Hepatocyte (in vitro differentiated cells): ENCODE measurements around the gene MSH3. TPM values are rescaled to one million over a fixed set of nuclear protein-coding genes. Genes with fewer than 3 reads are reported as not detected.

Source experiments
- DNase-seq: peaks from one replicate; pipeline ENCODE4 v3.0.0-alpha.2; 2016; ENCODE audit warnings: low spot score
- H2AFZ ChIP-seq: fragments of 200-600 bp; sonication (generic); 2 replicates; pipeline ENCODE4 v1.6.0; 2016; ENCODE audit warnings: antibody characterized with exemption, mild to moderate bottlenecking
- H3K27ac ChIP-seq: fragments of 200-600 bp; sonication (generic); 2 replicates; pipeline ENCODE4 v1.5.1; 2016; ENCODE audit warnings: mild to moderate bottlenecking
- H3K27me3 ChIP-seq: fragments of 200-600 bp; sonication (generic); 2 replicates; pipeline ENCODE4 v1.6.1; 2016
- H3K36me3 ChIP-seq: fragments of 200-600 bp; sonication (generic); replicated peaks from 2 replicates; pipeline ENCODE4 v1.5.1; 2016; ENCODE audit warnings: low read depth; ENCODE audit not compliant: insufficient read depth
- H3K4me1 ChIP-seq: fragments of 200-600 bp; sonication (generic); 2 replicates; pipeline ENCODE4 v1.5.1; 2016; ENCODE audit warnings: mild to moderate bottlenecking, moderate library complexity; ENCODE audit not compliant: insufficient read depth
- H3K4me2 ChIP-seq: fragments of 200-600 bp; sonication (generic); 2 replicates; pipeline ENCODE4 v1.6.0; 2016
- H3K4me3 ChIP-seq: fragments of 200-600 bp; sonication (generic); 2 replicates; pipeline ENCODE4 v1.5.1; 2016; ENCODE audit warnings: mild to moderate bottlenecking
- H3K79me2 ChIP-seq: fragments of 200-600 bp; sonication (generic); 2 replicates; pipeline ENCODE4 v1.6.0; 2017; ENCODE audit warnings: mild to moderate bottlenecking
- H3K9me2 ChIP-seq: fragments of 200-600 bp; sonication (generic); replicated peaks from 2 replicates; pipeline ENCODE4 v1.6.0; 2017; ENCODE audit warnings: mild to moderate bottlenecking; ENCODE audit not compliant: insufficient read depth
- H3K9me3 ChIP-seq: fragments of 200-600 bp; sonication (generic); 2 replicates; pipeline ENCODE4 v1.5.1; 2016; ENCODE audit warnings: low read depth, mild to moderate bottlenecking
- H4K20me1 ChIP-seq: fragments of 200-600 bp; sonication (generic); 2 replicates; pipeline ENCODE4 v1.6.0; 2016; ENCODE audit warnings: mild to moderate bottlenecking; ENCODE audit not compliant: insufficient read depth, poor library complexity, severe bottlenecking
- EZH2 ChIP-seq: fragments of 200-600 bp; sonication (generic); IDR thresholded peaks from 2 replicates; pipeline ENCODE4 v1.6.1; 2016; ENCODE audit warnings: antibody characterized with exemption, mild to moderate bottlenecking, borderline replicate concordance
- EZH2phosphoT487 ChIP-seq: fragments of 200-600 bp; sonication (generic); IDR thresholded peaks from one replicate; pipeline ENCODE4 v1.6.1; 2018; ENCODE audit warnings: antibody characterized with exemption, mild to moderate bottlenecking, low read depth, moderate library complexity; ENCODE audit not compliant: unreplicated experiment, severe bottlenecking
- WGBS: methylation state at CpG from one replicate; pipeline ENCODE4 v1.1.6; 2016; ENCODE audit warnings: low lambda C conversion rate; ENCODE audit errors: missing lambda C conversion rate; 5-methylcytosine and 5-hydroxymethylcytosine counted together
- polyA plus RNA-seq: library from polyadenylated mRNA; unstranded; fragments of >200 nt; fragmentation: Nextera tagmentation; extraction: Ambion mirVana; gene quantifications from 2 replicates; pipeline ENCODE4 v1.2.1, GENCODE V29; 2016
- total RNA-seq: library from RNA; depleted of rRNA; stranded (reverse); fragments of >200 nt; gene quantifications from 2 replicates; pipeline ENCODE4 v1.2.3, GENCODE V29; 2014
- TF ChIP-seq, protein P1 (sequence below): fragments of 200-600 bp; sonication (generic); IDR thresholded peaks from 2 replicates; pipeline ENCODE4 v1.5.1; 2016; ENCODE audit warnings: antibody characterized with exemption, mild to moderate bottlenecking; ENCODE audit not compliant: poor library complexity

The MSH3 gene
- total and polyA plus RNA-seq, 2 experiments from 2014 or later: 8.1 to 13.2 TPM

DNA sequence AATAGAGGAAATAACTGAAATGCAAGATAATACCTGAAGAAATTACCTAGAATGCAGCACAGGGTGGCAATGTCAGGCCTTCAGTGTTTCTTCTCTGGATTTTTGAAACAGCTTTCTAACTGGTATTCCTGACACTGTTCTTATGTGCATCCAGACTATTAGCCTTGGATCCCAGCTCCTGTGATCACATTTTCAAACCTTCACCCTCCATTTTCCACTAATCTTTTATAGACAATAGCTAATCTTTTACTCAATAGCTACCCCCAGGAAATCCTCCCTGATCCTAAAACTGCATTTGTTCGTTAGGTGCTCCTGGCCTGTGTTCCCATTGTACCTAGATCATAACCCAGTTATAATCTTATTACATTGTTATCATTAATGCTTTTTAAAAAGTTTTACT lies 101.8 kb downstream of the MSH3 start:
- DNase-seq: no peak
- WGBS: 87% methylated on average over 1 of the region's 1 CpG

DNA sequence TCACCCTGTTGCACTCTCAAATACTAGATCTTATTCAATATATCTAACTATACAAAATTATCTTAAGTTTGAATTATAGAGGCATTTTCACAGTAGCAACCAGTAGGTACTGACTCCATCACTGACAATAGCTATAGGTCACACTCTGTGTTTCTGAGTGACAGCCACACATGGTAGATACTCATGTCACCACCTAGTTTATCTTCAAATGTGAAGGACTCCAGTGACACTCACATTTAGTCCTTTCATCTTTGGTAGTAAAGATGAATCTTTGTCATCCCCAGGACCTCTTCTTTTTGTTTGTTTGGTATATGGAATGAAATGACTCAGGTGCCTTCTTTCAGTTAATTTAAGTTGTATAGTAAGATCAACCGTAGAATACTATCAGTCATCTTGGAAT lies 102.8 kb downstream of the MSH3 start:
- H4K20me1 ChIP-seq: no peaks in the 10 kb centered on the region
- no peak overlapping the region for H3K27ac ChIP-seq
- H3K9me2 ChIP-seq: no peaks in the 10 kb centered on the region
- no peak overlapping the region for H3K4me2 ChIP-seq
- DNase-seq: no peak
- H3K79me2 ChIP-seq: no peaks in the 10 kb centered on the region
- no peaks in the 10 kb centered on the region for H3K27me3 ChIP-seq
- H3K36me3 ChIP-seq: no peaks in the 10 kb centered on the region
- H2AFZ ChIP-seq: no peak overlapping the region
- 100% methylated on average over 1 of the region's 1 CpG for WGBS
- H3K4me3 ChIP-seq: no peak overlapping the region
- TF ChIP-seq, protein P1, sequence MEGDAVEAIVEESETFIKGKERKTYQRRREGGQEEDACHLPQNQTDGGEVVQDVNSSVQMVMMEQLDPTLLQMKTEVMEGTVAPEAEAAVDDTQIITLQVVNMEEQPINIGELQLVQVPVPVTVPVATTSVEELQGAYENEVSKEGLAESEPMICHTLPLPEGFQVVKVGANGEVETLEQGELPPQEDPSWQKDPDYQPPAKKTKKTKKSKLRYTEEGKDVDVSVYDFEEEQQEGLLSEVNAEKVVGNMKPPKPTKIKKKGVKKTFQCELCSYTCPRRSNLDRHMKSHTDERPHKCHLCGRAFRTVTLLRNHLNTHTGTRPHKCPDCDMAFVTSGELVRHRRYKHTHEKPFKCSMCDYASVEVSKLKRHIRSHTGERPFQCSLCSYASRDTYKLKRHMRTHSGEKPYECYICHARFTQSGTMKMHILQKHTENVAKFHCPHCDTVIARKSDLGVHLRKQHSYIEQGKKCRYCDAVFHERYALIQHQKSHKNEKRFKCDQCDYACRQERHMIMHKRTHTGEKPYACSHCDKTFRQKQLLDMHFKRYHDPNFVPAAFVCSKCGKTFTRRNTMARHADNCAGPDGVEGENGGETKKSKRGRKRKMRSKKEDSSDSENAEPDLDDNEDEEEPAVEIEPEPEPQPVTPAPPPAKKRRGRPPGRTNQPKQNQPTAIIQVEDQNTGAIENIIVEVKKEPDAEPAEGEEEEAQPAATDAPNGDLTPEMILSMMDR: no peak
- TF ChIP-seq EZH2phosphoT487 (no peak), EZH2 (no peak)
- H3K4me1 ChIP-seq: no peaks in the 10 kb centered on the region
- H3K9me3 ChIP-seq: no peaks in the 10 kb centered on the region

More for the DNA sequence above, 101.8 kb downstream of the MSH3 start:
- H3K79me2 ChIP-seq: no peaks in the 10 kb centered on the region
- H3K27me3 ChIP-seq: no peaks in the 10 kb centered on the region
- H3K4me3 ChIP-seq: no peak overlapping the region
- TF ChIP-seq EZH2phosphoT487 (no peak), EZH2 (no peak)
- TF ChIP-seq, protein P1: no peak
- H4K20me1 ChIP-seq: no peaks in the 10 kb centered on the region
- H3K4me1 ChIP-seq: no peaks in the 10 kb centered on the region
- H3K36me3 ChIP-seq: no peaks in the 10 kb centered on the region
- H3K9me3 ChIP-seq: no peaks in the 10 kb centered on the region
- H3K9me2 ChIP-seq: no peaks in the 10 kb centered on the region
- H2AFZ ChIP-seq: no peak overlapping the region
- H3K27ac ChIP-seq: no peak overlapping the region
- H3K4me2 ChIP-seq: no peak overlapping the region

DNA sequence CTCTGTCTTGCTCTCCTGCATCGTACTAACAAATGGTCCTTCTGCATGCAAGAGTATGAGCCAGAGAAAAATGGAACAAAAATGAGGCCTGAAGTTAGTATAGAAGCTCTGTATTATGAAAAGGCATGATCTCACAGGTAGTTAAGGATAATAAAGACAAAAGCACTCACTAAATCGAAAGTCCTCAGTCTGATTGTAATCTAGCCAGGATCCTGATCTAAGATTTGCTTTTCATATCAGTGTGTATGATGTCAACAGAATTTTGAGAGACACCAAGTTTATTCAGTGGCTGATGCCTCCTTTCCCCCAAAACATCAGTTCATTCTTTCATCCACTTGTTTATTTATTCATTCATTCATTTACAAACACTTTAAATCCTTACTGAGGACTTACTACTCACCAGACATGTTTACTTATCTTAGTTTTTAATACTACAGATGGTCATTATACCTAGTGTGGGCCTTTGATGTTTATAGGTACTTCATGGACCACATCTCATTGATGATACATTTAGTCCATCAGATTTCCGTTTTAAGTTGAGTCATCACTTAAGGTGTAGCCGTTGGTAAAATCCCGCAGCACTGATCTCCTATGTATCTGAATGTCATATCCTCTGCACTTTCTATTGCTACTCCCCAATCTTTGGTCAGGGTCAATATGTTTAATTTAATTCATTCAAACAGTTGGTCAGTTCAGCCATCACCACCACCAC lies 105.6 kb downstream of the MSH3 start:
- H3K9me2 ChIP-seq: no peaks in the 10 kb centered on the region
- no peaks in the 10 kb centered on the region for H4K20me1 ChIP-seq
- H3K27ac ChIP-seq: no peak overlapping the region
- H2AFZ ChIP-seq: no peak overlapping the region
- no peak overlapping the region for H3K4me3 ChIP-seq
- H3K4me1 ChIP-seq: no peaks in the 10 kb centered on the region
- 94% methylated on average over 5 of the region's 5 CpGs for WGBS
- H3K9me3 ChIP-seq: no peaks in the 10 kb centered on the region
- H3K36me3 ChIP-seq: no peaks in the 10 kb centered on the region
- TF ChIP-seq, protein P1: no peak
- TF ChIP-seq EZH2phosphoT487: no peak
- H3K79me2 ChIP-seq: no peaks in the 10 kb centered on the region
- H3K27me3 ChIP-seq: no peaks in the 10 kb centered on the region
- H3K4me2 ChIP-seq: no peak overlapping the region
- no peak for DNase-seq
